Small intestine (tissue), 7 donors: Measurements from ENCODE around the gene VAC14. TPM values are rescaled to one million over a fixed set of nuclear protein-coding genes. Genes with fewer than 3 reads are reported as not detected.

Experiments
- DNase-seq, 2 donors: peaks; one replicate each; pipeline versions ENCODE4 v3.0.0 to v3.0.0-alpha.2; 2013
- FAIRE-seq: peaks from 2 replicates; lab custom pipeline; 2012; peaks lifted over from hg19 to GRCh38; lab: Jason Lieb, UNC
- H3K27ac ChIP-seq, 3 donors: one replicate each; pipeline ENCODE4 v1.5.1; 2013; ENCODE audit warnings: low read length in 2 of 3, mild to moderate bottlenecking in 2 of 3, control low read depth in 1 of 3, inconsistent platforms in 1 of 3, low read depth in 1 of 3, moderate library complexity in 1 of 3
- H3K27me3 ChIP-seq, 3 donors: one replicate each; pipeline ENCODE4 v1.6.1; 2013; ENCODE audit warnings: low read length in 3 of 3, inconsistent platforms in 1 of 3; ENCODE audit not compliant: control insufficient read depth in 3 of 3, insufficient read depth in 3 of 3
- H3K36me3 ChIP-seq, 3 donors: one replicate each; pipeline ENCODE4 v1.6.1; 2013; ENCODE audit warnings: low read length in 3 of 3, inconsistent platforms in 1 of 3, low read depth in 1 of 3, mild to moderate bottlenecking in 1 of 3, moderate library complexity in 1 of 3; ENCODE audit not compliant: control insufficient read depth in 3 of 3, insufficient read depth in 2 of 3
- H3K4me1 ChIP-seq, 3 donors: one replicate each; pipeline ENCODE4 v1.6.1; 2013; ENCODE audit warnings: low read length in 2 of 3, inconsistent platforms in 1 of 3, low read depth in 1 of 3, mild to moderate bottlenecking in 1 of 3, moderate library complexity in 1 of 3; ENCODE audit not compliant: control insufficient read depth in 3 of 3, insufficient read depth in 2 of 3
- H3K4me3 ChIP-seq, 3 donors: one replicate each; pipeline ENCODE4 v1.5.1; 2013; ENCODE audit warnings: low read length in 3 of 3, control low read depth in 1 of 3, inconsistent platforms in 1 of 3, low read depth in 1 of 3, mild to moderate bottlenecking in 1 of 3, moderate library complexity in 1 of 3
- H3K9me3 ChIP-seq, 2 donors: one replicate each; pipeline ENCODE4 v1.6.1; 2013; ENCODE audit warnings: low read depth in 1 of 2, low read length in 1 of 2; ENCODE audit not compliant: control insufficient read depth in 2 of 2, insufficient read depth in 1 of 2
- WGBS, 3 donors: extraction: QIAGEN DNeasy Blood & Tissue Kit; methylation state at CpG; one replicate each; pipeline ENCODE4 v1.1.7; 2013; 5-methylcytosine and 5-hydroxymethylcytosine counted together
- polyA plus RNA-seq, 4 donors: library from polyadenylated mRNA; stranded (reverse) in 3 of 4; unstranded in 1 of 4; fragments of 200-250 nt in 3 of 4; fragments of 120-200 nt in 1 of 4; gene quantifications; one replicate each; pipeline versions ENCODE4 v1.2.1 to v1.2.3, GENCODE V29; 2013
- donor health status: healthy with polysubstance abuse.
- donor health status: control.
- donor health status: control.
- donor health status: Bipolar disorder and iron deficiency.
- donor health status: healthy.

The VAC14 gene
- polyA plus RNA-seq, 4 donors = 26.6 to 38.7 (median 32.0) TPM

DNA sequence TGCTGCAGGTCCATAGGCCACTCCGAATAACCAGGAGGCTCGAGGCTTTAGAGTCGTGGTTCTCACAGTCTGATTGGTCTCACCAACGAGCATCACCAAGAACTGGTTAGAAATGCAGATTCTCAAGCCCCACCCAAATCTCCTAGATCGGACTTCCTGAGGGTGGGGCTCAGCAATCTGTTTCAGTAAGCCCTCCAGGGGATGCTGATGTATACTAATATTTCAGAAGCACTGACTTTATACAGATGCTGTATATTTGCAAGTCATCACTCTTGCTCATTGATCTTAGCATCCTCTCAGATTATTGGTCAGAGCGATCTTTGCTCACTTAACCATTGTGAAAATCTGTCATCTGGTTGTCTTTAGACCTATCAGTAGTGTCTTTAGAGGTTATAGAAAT lies 4.4 kb upstream of the VAC14 start:
- 64 to 69% (median 67%) methylated on average over 6 of the region's 6 CpGs for WGBS, 3 donors

DNA sequence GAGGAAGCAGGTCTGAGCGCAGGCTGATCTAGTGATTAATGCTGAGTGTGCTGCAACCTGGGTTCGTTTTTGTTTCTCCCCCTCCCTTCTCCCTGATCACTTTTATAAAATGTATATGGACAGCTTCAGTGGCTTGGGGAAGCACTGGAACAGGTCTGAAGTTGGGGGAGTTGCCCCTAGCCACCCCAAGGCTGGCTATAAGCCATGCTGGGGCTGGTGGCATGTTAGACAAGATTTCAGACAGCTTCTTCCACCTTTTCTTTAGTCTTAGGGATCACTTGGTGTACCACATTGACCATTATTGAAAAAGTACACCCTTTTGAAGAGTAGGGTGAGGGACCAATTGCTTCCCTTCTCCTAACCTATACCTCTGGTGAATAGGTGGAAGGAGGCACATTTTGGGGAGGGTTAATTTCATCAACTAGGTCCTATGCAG lies 3.8 kb upstream of the VAC14 start:
- FAIRE-seq = no peak
- no peak overlapping the region for H3K27ac ChIP-seq
- WGBS, 3 donors = 49 to 52% (median 50%) methylated on average over 2 of the region's 2 CpGs

More for the DNA sequence above, 4.4 kb upstream of the VAC14 start:
- H3K4me3 ChIP-seq = no peak overlapping the region
- H3K36me3 ChIP-seq = no peaks in the 10 kb centered on the region
- FAIRE-seq (no peak), DNase-seq (no peak)
- peaks cover 0 to 16% (median 0%) of the 10 kb centered on the region in 3 donors for H3K27me3 ChIP-seq
- H3K9me3 ChIP-seq = peaks cover 0 to 11% of the 10 kb centered on the region in 2 donors
- H3K27ac ChIP-seq = no peak overlapping the region
- H3K4me1 ChIP-seq = no peaks in the 10 kb centered on the region

DNA sequence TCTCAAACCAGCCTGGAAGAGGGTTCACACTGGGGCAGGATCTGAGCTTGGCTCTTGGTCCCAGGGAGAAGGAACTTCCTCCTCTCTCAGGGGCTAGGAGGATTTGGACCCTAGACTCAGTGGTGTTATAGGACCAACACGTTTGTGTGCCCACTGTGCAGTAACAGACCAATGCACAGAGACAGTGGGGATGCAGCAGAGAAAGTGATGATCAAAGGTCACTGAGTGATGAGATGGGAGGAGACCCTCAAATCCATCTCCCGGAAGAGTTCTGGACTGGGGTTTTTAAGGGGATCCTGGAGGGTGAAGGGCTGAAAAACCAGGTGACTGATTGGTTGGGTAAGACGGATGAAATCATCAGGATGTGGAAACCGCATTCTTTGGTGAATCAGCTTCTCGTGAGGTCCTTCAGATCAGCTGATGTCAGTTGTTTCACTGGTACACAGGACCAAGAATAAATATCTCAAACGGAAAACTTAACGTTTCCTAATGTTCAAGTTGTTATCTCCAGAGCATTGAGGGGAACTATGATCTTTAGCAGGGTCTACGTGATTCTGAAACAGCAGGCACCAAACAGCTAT lies 3.3 kb upstream of the VAC14 start:
- peaks cover 0 to 16% (median 0%) of the 10 kb centered on the region in 3 donors for H3K27me3 ChIP-seq
- H3K36me3 ChIP-seq = no peaks in the 10 kb centered on the region
- 62 to 67% (median 63%) methylated on average over 8 of the region's 8 CpGs for WGBS, 3 donors
- no peak for FAIRE-seq
- H3K4me3 ChIP-seq = no peak overlapping the region
- H3K27ac ChIP-seq = no peak overlapping the region
- H3K4me1 ChIP-seq = peaks cover 4 to 7% (median 5%) of the 10 kb centered on the region in 3 donors
- DNase-seq = no peak
- peaks cover 0 to 11% of the 10 kb centered on the region in 2 donors for H3K9me3 ChIP-seq

More for the DNA sequence above, 3.8 kb upstream of the VAC14 start:
- Histone ChIP-seq H3K9me3 (peaks cover 0 to 11% of the 10 kb centered on the region in 2 donors), H3K4me1 (peaks cover 0 to 2% (median 1%) of the 10 kb centered on the region in 3 donors), H3K27me3 (peaks cover 0 to 16% (median 0%) of the 10 kb centered on the region in 3 donors), H3K4me3 (no peak overlapping the region), H3K36me3 (no peaks in the 10 kb centered on the region)
- no peak for DNase-seq

DNA sequence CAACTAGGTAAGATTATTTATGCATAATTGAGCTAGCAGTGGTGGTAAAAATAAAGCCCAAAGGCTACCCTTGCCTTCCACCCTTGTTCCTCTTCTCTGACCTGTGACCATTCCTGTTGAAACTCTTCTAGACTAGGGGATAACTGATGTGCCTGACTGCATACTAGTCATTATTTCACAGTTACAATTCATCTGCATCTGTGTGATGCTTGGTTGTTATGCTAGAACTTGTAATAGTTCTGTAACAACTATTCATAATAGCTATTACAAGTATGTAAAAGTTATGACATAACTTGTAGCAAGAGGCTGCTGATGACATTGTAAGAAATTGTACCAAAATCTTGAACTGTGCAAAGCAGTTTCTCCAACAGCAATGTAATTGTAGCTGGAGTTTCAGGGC lies 2.4 kb upstream of the VAC14 start:
- H3K27ac ChIP-seq = no peak overlapping the region
- FAIRE-seq = no peak
- no peaks in the 10 kb centered on the region for H3K36me3 ChIP-seq
- no peak overlapping the region for H3K4me3 ChIP-seq
- peaks cover 0 to 16% (median 0%) of the 10 kb centered on the region in 3 donors for H3K27me3 ChIP-seq
- DNase-seq = no peak
- peaks cover 4 to 10% (median 5%) of the 10 kb centered on the region in 3 donors for H3K4me1 ChIP-seq
- peaks cover 0 to 11% of the 10 kb centered on the region in 2 donors for H3K9me3 ChIP-seq

DNA sequence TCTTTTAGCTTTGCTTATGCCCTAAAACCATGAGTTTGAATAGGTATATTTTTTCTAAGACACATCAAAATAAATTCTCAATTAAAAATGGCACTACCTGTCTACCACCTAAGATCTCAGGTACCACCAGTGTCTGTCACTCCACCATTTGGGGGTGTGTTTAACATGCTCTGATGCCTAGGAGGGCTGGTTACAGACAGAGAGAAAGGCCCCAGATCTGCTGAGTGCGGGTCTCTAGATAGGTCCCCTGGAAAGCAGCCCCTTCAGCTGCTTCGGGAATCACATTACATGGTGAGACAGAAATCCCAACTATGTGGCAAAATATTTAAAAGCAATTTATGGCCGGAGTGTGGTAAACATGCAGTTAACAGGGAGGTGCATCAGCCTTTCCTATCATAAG lies 653 bp upstream of the VAC14 start:
- no peak overlapping the region for H3K4me3 ChIP-seq
- DNase-seq = no peak
- no peak overlapping the region for H3K27ac ChIP-seq
- WGBS, 3 donors = 69 to 81% (median 78%) methylated on average over 3 of the region's 3 CpGs
- peaks cover 4 to 10% (median 5%) of the 10 kb centered on the region in 3 donors for H3K4me1 ChIP-seq
- H3K27me3 ChIP-seq = peaks cover 0 to 16% (median 0%) of the 10 kb centered on the region in 3 donors
- FAIRE-seq = no peak
- peaks cover 0 to 11% of the 10 kb centered on the region in 2 donors for H3K9me3 ChIP-seq
- peaks cover 0 to 5% (median 0%) of the 10 kb centered on the region in 3 donors for H3K36me3 ChIP-seq

DNA sequence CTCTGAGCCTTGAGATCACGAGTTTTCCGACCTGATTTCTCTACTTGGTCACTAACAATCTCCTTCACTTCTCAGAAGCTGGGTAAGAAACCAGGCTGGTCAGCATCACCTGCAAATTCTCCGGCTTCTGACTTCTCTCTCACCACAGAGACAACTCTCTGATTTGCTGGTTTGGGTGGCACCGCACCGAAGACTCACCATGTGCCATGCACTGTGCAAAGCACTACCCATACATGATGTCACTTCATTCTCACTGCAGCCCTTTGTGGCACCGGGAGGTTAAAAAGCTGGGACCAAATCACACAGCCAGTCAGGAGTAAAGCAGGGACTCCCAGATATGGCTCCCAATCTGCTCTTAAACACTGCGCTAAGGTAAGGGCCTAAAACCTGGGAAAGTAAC lies 647 bp downstream of the VAC14 start:
- peak overlapping the region; percentile 68 to 92 (median 81) for H3K4me3 ChIP-seq
- H3K9me3 ChIP-seq = peaks cover 0 to 11% of the 10 kb centered on the region in 2 donors
- no peak for FAIRE-seq
- peaks cover 0 to 8% (median 0%) of the 10 kb centered on the region in 3 donors for H3K36me3 ChIP-seq
- H3K27me3 ChIP-seq = peaks cover 0 to 12% (median 0%) of the 10 kb centered on the region in 3 donors
- WGBS, 3 donors = 5 to 10% (median 8%) methylated on average over 7 of the region's 7 CpGs
- H3K4me1 ChIP-seq = peaks cover 4 to 10% (median 5%) of the 10 kb centered on the region in 3 donors
- peak; percentile 9 to 15 for DNase-seq
- peak overlapping the region in 2 of 3 donors; percentile 49 to 71 for H3K27ac ChIP-seq

DNA sequence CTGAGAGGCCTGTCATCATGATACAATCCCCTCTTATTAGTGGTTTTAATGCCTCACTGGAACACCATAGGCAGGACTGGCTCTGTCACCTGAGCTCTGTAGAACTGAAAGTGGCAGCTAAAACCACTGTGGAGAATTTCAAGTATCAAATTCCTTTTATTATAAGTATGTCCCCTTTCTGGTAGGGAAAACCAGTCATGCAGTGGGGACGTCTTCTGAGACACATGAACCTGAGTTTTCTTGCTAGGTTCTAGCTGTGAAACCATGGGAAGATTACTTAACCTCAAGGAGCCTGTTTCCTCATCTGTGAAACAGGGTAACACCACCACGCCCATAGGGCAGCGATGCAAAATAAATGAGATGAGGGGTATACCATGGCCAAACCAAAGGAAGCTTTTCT lies 4.7 kb downstream of the VAC14 start:
- Histone ChIP-seq H3K27ac (no peak overlapping the region), H3K4me3 (no peak overlapping the region), H3K9me3 (no peaks in the 10 kb centered on the region), H3K36me3 (peaks cover 0 to 16% (median 0%) of the 10 kb centered on the region in 3 donors), H3K27me3 (no peaks in the 10 kb centered on the region), H3K4me1 (peaks cover 4 to 10% (median 5%) of the 10 kb centered on the region in 3 donors)
- FAIRE-seq (no peak), DNase-seq (no peak)
- WGBS, 3 donors = 85 to 89% (median 85%) methylated on average over 3 of the region's 3 CpGs

DNA sequence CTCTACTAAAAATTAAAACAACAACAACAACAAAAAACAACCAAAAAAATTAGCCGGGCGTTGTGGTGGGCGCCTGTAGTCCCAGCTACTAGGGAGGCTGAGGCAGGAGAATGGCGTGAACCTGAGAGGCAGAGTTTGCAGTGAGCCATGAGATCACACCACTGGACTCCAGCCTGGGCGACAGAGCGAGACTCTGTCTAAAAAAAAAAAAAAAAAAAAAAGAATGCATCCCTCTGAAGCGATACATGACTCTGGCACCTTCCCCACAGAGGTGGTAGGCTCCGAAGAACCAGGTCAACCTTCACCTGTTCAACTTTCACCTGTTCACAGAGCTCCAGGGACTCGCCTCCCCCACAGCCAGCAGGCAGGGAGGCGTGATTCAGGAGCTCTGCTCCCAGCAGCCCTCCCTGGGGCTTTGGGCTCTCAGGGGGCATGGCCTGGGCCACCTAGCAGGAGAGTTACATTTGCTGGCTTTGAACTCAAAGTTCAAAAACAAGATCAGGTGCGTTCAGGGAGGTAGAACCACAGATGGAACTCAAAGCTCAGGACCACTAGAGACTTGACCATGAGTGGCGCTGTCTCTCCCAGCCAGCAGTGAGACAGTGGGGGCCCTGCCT lies 5.6 kb downstream of the VAC14 start:
- H3K4me1 ChIP-seq = peaks cover 4 to 10% (median 5%) of the 10 kb centered on the region in 3 donors
- H3K27ac ChIP-seq = peak overlapping the region in 1 of 3 donors; percentile 8
- H3K27me3 ChIP-seq = no peaks in the 10 kb centered on the region
- peaks cover 0 to 23% (median 0%) of the 10 kb centered on the region in 3 donors for H3K36me3 ChIP-seq
- H3K4me3 ChIP-seq = no peak overlapping the region
- DNase-seq (no peak), FAIRE-seq (no peak)
- H3K9me3 ChIP-seq = no peaks in the 10 kb centered on the region
- WGBS, 3 donors = 87 to 89% (median 88%) methylated on average over 12 of the region's 12 CpGs
